ENCODE data around the gene RNASE1. TPM values are rescaled to one million over a fixed set of nuclear protein-coding genes. Genes with fewer than 3 reads are reported as not detected.
"Not testable (repeated sequence)": the region's sequence is repeated elsewhere in the genome, so short reads cannot be mapped to it uniquely, and the experiment has no call there.

The RNASE1 gene
- total RNA-seq, 2 donors from 2014 or later: 537 to 922 TPM

DNA sequence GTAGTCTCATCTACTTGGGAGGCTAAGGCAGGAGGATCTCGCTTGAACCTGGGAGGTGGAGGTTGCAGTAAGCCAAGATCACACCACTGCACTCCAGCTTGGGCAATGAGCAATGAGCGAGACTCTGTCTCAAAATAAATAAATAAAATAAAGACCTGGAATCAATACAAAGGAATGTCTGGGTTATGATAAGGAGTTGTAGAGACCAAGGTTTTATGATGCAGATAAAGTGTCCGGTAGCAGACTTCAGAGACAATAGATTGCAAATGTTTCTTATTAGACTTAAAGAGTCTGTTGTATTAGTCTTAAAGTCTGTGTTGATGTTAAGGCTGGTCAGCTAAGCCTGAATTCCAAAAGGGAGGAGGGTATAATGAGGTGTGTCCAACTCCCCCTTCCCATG is 35.2 kb upstream of the RNASE1 start:
- no peak overlapping the region for H3K27ac ChIP-seq
- no peak for ATAC-seq (ENCODE audit: insufficient number of reproducible peaks, low FRiP score, low read depth)
- TF ChIP-seq, protein P1, sequence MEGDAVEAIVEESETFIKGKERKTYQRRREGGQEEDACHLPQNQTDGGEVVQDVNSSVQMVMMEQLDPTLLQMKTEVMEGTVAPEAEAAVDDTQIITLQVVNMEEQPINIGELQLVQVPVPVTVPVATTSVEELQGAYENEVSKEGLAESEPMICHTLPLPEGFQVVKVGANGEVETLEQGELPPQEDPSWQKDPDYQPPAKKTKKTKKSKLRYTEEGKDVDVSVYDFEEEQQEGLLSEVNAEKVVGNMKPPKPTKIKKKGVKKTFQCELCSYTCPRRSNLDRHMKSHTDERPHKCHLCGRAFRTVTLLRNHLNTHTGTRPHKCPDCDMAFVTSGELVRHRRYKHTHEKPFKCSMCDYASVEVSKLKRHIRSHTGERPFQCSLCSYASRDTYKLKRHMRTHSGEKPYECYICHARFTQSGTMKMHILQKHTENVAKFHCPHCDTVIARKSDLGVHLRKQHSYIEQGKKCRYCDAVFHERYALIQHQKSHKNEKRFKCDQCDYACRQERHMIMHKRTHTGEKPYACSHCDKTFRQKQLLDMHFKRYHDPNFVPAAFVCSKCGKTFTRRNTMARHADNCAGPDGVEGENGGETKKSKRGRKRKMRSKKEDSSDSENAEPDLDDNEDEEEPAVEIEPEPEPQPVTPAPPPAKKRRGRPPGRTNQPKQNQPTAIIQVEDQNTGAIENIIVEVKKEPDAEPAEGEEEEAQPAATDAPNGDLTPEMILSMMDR (IDR thresholded peaks at IDR 0.05): no peak

DNA sequence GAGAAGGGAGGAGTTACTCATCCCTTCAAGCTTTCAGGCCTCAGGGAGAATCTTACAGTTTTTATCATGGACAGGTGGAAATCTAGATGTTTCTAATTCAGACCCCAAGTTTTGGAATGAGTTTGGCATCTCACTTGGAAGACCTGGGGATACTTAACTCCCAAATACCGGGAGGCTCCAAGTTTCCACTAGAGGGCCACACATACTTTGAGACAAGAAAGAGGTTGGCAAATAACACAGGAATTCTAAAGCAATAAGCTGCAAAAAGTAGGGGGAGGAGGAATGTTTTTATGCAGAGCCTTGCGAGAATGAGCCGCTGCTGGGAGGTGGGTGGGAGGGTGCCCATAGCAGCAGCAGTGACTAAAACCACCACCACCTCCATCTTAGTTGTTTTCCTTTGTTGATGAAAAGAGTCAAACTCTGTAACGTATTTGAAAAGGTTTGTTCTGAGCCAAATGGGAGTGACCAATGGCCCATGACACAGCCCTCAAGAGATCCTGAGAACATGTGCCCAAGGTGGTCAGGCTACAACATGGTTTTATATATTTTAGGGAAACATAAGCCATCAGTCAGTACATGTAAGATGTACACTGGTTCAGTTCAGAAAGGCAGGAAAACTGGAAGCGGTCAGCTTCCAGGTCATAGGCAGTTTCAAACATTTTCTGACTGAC is 34.2 kb upstream of the RNASE1 start:
- ATAC-seq (ENCODE audit: insufficient number of reproducible peaks, low FRiP score, low read depth): no peak
- TF ChIP-seq, protein P1 (IDR thresholded peaks at IDR 0.05): no peak
- no peak overlapping the region for H3K27ac ChIP-seq

More for the DNA sequence above, 35.2 kb upstream of the RNASE1 start:
- Histone ChIP-seq H3K4me1 (ENCODE audit: control insufficient read depth in 1 of 2, low read depth in 2 of 2) (no peaks in the 10 kb centered on the region), H3K9me3 (no peaks in the 10 kb centered on the region), H3K4me3 (no peak overlapping the region), H3K27me3 (replicated peaks; ENCODE audit: insufficient read depth) (no peaks in the 10 kb centered on the region), H3K36me3 (no peaks in the 10 kb centered on the region)
- no peak for DNase-seq (ENCODE audit: low spot score)

DNA sequence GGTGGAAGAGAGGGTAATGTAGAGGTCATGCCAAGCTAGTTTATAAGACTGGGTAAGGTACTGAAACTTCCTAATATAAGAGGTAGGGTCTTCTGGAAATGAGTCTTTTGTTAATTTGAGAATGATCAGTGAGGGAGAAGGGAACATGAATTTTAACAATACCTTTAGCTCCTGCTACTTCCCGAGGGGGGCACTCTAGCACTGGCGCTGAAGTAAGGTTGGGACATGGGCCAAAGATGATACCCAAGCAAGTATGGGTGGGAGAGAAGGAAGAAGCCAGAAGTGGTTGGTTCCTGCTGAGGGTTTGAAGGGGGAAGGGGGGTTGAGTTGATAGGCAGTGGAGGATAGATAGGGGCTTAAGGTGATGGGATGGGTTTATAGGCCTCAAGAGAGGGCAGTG is 32.3 kb upstream of the RNASE1 start:
- DNase-seq (ENCODE audit: low spot score): no peak
- no peaks in the 10 kb centered on the region for H3K4me1 ChIP-seq (ENCODE audit: control insufficient read depth in 1 of 2, low read depth in 2 of 2)
- no peak overlapping the region for H3K4me3 ChIP-seq
- ATAC-seq (ENCODE audit: insufficient number of reproducible peaks, low FRiP score, low read depth): no peak
- H3K27me3 ChIP-seq (replicated peaks; ENCODE audit: insufficient read depth): no peaks in the 10 kb centered on the region
- H3K27ac ChIP-seq: no peak overlapping the region
- no peaks in the 10 kb centered on the region for H3K9me3 ChIP-seq
- no peaks in the 10 kb centered on the region for H3K36me3 ChIP-seq
- TF ChIP-seq, protein P1 (IDR thresholded peaks at IDR 0.05): no peak

More for the DNA sequence above, 34.2 kb upstream of the RNASE1 start:
- Histone ChIP-seq H3K9me3 (no peaks in the 10 kb centered on the region), H3K27me3 (replicated peaks; ENCODE audit: insufficient read depth) (no peaks in the 10 kb centered on the region), H3K4me1 (ENCODE audit: control insufficient read depth in 1 of 2, low read depth in 2 of 2) (no peaks in the 10 kb centered on the region), H3K4me3 (no peak overlapping the region), H3K36me3 (no peaks in the 10 kb centered on the region)
- no peak for DNase-seq (ENCODE audit: low spot score)

DNA sequence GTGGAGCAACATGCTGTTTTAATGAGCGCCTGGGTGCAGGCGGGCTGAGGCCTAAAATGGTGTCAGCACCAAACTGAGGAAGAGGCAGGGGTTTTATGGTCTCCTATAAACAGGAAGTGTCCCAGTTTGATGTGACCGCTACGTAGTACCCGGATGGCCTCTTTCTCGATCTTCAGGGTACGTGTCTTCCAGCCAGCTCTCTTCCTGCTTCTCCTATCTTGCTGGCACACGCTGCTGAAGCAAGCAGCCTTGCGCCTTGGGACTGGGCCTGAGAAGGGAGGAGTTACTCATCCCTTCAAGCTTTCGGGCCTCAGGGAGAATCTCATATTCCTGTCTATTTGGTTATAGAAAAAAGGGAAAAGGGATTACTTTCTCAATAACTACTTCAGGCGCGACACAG is 28.2 kb upstream of the RNASE1 start:
- Histone ChIP-seq H3K4me3 (no peak overlapping the region), H3K36me3 (no peaks in the 10 kb centered on the region), H3K4me1 (ENCODE audit: control insufficient read depth in 1 of 2, low read depth in 2 of 2) (no peaks in the 10 kb centered on the region), H3K9me3 (no peaks in the 10 kb centered on the region), H3K27me3 (replicated peaks; ENCODE audit: insufficient read depth) (no peaks in the 10 kb centered on the region), H3K27ac (no peak overlapping the region)
- no peak for ATAC-seq (ENCODE audit: insufficient number of reproducible peaks, low FRiP score, low read depth)
- TF ChIP-seq, protein P1 (IDR thresholded peaks at IDR 0.05): no peak
- DNase-seq (ENCODE audit: low spot score): no peak

DNA sequence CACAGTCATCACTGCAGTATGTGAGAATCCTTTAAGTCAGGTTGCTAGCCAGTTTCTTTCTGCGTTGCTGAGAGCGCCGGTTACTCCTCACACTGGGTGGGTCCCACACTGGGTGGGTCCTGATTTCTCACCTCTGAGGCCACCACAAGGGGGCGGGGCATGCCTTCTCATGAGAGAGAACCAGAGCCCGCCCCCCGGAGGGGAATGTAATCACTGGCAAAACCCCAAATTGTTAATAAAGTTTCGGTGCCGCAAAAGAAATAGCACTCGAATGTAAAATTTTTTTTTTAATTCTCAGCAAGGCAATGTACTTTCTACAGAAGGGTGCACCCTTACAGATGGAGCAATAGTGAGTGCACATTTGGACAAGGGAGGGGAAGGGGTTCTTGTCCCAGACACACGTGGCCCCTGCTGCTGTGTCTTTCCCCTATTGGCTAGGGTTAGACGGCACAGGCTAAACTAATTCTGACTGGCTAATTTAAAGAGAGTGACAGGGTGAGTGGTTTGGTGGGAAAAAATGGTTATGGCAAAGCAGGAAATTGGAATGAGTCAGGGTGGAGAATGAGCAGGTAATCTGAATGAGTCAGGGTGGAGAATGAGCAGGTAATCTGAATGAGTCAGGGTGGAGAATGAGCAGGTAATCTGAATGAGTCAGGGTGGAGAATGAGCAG is 25.5 kb upstream of the RNASE1 start:
- H3K9me3 ChIP-seq; H3K4me3 ChIP-seq; DNase-seq (ENCODE audit: low spot score); H3K4me1 ChIP-seq (ENCODE audit: control insufficient read depth in 1 of 2, low read depth in 2 of 2); H3K27ac ChIP-seq; H3K36me3 ChIP-seq; H3K27me3 ChIP-seq (replicated peaks; ENCODE audit: insufficient read depth); ATAC-seq (ENCODE audit: insufficient number of reproducible peaks, low FRiP score, low read depth): not testable (repeated sequence)

Data from thoracic aorta (tissue), 2 donors.